Upper lobe of right lung (tissue), 1 donor: Measurements from ENCODE around the gene KCNA10. TPM values are rescaled to one million over a fixed set of nuclear protein-coding genes. Genes with fewer than 3 reads are reported as not detected.

Experiments used
- ATAC-seq: fragments of 200-7000 bp; cut with Tn5 transposase; one replicate; pipeline ENCODE4 v1.9.1; 2020; ENCODE audit warnings: mild to moderate bottlenecking, moderate library complexity
- DNase-seq: peaks from one replicate; pipeline ENCODE4 v3.0.0-alpha.2; 2020
- H3K27ac ChIP-seq: fragments of 200-600 bp; one replicate; pipeline ENCODE4 v1.8.0; 2022
- H3K27me3 ChIP-seq: fragments of 200-600 bp; one replicate; pipeline ENCODE4 v1.8.0; 2022; ENCODE audit warnings: mild to moderate bottlenecking
- H3K36me3 ChIP-seq: fragments of 200-600 bp; one replicate; pipeline ENCODE4 v1.8.0; 2022
- H3K4me1 ChIP-seq: fragments of 200-600 bp; one replicate; pipeline ENCODE4 v1.8.0; 2022
- H3K4me3 ChIP-seq: fragments of 200-600 bp; one replicate; pipeline ENCODE4 v1.8.0; 2022; ENCODE audit warnings: mild to moderate bottlenecking
- H3K9me3 ChIP-seq: fragments of 200-600 bp; one replicate; pipeline ENCODE4 v1.8.0; 2022
- intact Hi-C: fragments of 100-400 bp; cut with DNase I; formaldehyde crosslinking; loops from one replicate; pipeline ENCODE4 v1.11.0; 2022
- total RNA-seq: library from RNA; stranded (reverse); fragmentation: NEBNext Ultra II Directional; extraction: Animal tissue kit (Norgen Biotek cat#: 25700); gene quantifications from one replicate; pipeline ENCODE4 v1.2.1, GENCODE V29; 2021
- TF ChIP-seq, protein P1 (sequence below): fragments of 200-600 bp; IDR thresholded peaks from one replicate; pipeline ENCODE4 v1.8.0; 2022; ENCODE audit warnings: antibody characterized with exemption
- donor health status: DM: no; HTN: yes; CAD: no; lungs with severe emphysema.

Gene KCNA10
- total RNA-seq, 1 donor from 2014 or later = not detected

DNA sequence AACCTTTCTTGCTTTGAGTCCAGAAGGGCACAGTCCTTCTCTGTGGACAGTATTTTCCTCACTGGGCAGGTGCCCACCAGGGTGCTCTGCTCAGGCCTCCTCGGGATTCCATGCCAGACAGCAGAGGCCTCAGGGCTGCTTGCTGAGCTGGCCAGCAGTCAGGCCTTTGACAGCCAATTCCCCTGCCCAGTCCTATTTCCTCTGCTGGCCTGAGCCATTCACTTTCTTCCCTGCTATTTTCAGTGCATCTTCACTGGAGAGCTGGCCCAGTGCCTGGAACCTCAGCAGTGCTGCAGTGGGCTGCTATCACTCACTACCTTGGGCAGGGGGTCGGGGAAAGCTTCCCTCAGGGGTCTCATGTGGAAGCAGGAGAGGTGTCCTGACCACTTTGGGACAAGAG is 33.2 kb downstream of the KCNA10 start:
- Histone ChIP-seq H3K36me3 (no peaks in the 10 kb centered on the region), H3K4me3 (no peak overlapping the region)
- intact Hi-C loops = no loop called here

DNA sequence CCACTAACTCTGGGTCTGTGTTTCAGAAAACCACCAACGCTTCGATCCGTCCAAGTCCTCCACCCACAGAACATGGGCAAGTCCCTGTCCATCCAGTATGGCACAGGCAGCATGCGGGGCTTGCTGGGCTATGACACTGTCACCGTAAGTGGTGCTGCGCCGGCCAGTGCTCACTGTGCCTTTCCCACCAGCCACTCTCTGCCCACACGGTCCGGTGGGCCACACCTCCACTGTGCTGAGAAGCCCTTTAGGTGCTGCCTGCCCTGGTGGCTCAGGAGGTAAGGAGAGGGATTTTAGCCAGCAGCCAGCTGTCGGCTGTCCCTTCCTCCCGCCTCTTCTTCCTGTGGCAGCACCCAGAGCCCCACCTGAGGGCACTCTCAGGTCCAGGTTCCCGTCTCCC is 34.2 kb downstream of the KCNA10 start:
- Histone ChIP-seq H3K4me1 (peaks cover 18% of the 10 kb centered on the region), H3K27ac (no peak overlapping the region), H3K27me3 (no peaks in the 10 kb centered on the region), H3K9me3 (no peaks in the 10 kb centered on the region), H3K36me3 (no peaks in the 10 kb centered on the region), H3K4me3 (no peak overlapping the region)
- DNase-seq (no peak), ATAC-seq (no peak)
- TF ChIP-seq, protein P1, sequence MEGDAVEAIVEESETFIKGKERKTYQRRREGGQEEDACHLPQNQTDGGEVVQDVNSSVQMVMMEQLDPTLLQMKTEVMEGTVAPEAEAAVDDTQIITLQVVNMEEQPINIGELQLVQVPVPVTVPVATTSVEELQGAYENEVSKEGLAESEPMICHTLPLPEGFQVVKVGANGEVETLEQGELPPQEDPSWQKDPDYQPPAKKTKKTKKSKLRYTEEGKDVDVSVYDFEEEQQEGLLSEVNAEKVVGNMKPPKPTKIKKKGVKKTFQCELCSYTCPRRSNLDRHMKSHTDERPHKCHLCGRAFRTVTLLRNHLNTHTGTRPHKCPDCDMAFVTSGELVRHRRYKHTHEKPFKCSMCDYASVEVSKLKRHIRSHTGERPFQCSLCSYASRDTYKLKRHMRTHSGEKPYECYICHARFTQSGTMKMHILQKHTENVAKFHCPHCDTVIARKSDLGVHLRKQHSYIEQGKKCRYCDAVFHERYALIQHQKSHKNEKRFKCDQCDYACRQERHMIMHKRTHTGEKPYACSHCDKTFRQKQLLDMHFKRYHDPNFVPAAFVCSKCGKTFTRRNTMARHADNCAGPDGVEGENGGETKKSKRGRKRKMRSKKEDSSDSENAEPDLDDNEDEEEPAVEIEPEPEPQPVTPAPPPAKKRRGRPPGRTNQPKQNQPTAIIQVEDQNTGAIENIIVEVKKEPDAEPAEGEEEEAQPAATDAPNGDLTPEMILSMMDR = no peak
- intact Hi-C loops = no loop called here

More for the DNA sequence above, 33.2 kb downstream of the KCNA10 start:
- H3K4me1 ChIP-seq = peaks cover 18% of the 10 kb centered on the region
- no peak for ATAC-seq
- no peaks in the 10 kb centered on the region for H3K27me3 ChIP-seq
- no peak for DNase-seq
- TF ChIP-seq, protein P1 = no peak
- H3K9me3 ChIP-seq = no peaks in the 10 kb centered on the region
- no peak overlapping the region for H3K27ac ChIP-seq

DNA sequence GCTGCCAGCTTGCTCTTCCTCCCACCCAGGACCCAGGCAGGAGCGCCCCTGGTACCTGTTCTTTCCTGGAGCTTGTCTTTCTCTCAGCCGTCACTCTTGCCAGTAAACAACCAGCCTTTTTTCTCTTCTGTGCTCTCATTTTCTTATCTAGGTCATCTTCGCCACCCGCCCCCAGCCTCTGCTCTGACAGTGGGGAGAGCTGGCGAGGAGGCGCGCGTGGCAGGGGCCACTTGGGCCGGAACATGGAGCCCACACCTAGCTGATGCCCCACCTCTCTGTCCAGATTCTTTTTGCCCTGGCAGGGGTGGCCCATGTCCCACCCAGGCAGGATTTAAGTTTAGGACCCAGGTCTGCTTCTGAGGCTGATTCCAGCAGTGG is 35.7 kb downstream of the KCNA10 start:
- Histone ChIP-seq H3K4me1 (peaks cover 18% of the 10 kb centered on the region), H3K9me3 (no peaks in the 10 kb centered on the region), H3K36me3 (no peaks in the 10 kb centered on the region), H3K27me3 (no peaks in the 10 kb centered on the region), H3K4me3 (no peak overlapping the region), H3K27ac (peak overlapping the region; percentile 18)
- TF ChIP-seq, protein P1 = no peak
- ATAC-seq = no peak
- no peak for DNase-seq
- intact Hi-C loops = no loop called here

DNA sequence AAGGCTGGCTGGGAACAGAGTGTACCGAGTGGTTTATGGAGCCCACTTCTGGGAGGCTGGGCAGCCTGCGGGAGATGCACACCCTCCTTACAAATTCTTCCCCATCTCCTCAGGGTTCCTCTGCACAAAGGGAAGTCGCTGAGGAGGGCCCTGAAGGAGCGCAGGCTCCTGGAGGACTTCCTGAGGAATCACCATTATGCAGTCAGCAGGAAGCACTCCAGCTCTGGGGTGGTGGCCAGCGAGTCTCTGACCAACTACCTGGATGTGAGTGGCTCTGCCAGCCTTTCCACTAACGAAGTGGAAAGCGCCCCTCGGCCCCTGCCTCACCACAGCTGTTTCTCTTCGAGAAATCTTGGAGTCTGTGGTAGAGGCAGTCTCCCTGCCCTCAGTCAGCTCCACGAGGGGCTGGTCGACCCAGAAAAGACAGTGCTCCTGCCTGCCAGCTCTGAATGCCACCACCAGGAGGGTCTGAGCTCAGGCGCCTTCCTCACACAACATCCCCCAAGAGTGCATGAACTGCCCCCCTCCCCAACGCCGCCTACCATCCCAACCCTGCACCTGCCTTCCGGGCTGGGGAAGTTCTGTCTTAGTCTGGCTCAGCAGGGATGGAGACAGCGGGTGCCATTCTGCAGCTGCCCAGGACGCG is 36.2 kb downstream of the KCNA10 start:
- Histone ChIP-seq H3K27ac (peak overlapping the region; percentile 18), H3K9me3 (no peaks in the 10 kb centered on the region), H3K4me1 (peaks cover 18% of the 10 kb centered on the region), H3K27me3 (no peaks in the 10 kb centered on the region), H3K4me3 (no peak overlapping the region), H3K36me3 (no peaks in the 10 kb centered on the region)
- intact Hi-C loops = no loop called here
- TF ChIP-seq, protein P1 = no peak
- peak; percentile 81 for DNase-seq
- ATAC-seq = peak; percentile 80

DNA sequence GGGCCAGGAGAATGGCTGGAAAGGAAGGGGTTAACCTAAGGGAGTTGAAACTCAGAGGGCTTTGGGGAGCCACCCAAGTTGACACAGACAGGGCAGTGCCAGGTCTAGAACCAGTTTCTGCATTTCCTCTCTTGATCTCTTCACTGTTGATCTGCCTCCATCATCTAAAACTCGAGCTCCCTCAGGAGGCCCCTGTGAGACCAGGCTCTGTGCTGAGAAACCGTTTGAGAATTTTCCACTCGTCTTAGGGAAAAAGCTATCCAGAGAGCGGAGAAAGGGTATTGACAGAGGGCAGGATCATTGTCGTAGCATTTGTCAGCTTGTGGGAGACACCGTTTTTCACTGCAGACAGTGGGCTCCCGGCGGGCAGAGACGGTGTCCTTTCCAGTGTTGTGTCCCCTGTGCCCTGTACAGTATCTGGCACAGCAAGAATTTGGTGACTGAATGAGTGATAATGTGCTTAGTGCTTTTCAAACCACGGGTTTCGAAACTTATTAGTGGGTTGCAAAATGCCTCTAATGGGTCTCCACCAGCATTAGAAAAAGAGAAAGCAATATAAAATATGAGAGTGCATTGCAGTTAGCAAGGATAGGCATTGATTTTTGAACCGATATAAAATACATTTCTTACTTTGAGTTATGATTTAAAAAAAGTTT is 36.9 kb downstream of the KCNA10 start:
- DNase-seq = no peak
- intact Hi-C loops = no loop called here
- Histone ChIP-seq H3K36me3 (no peaks in the 10 kb centered on the region), H3K27ac (peak overlapping the region; percentile 53), H3K9me3 (no peaks in the 10 kb centered on the region), H3K27me3 (no peaks in the 10 kb centered on the region), H3K4me3 (no peak overlapping the region), H3K4me1 (peaks cover 20% of the 10 kb centered on the region)
- TF ChIP-seq, protein P1 = no peak
- peak; percentile 13 for ATAC-seq
